ENCODE measurements around the gene ZNF436.

The ZNF436 gene

GRCh38 chr1:23366598-23366997 is 3.0 kb downstream of the ZNF436 start:
- no peak for DNase-seq (ENCODE audit: low read depth, low spot score)

GRCh38 chr1:23366146-23366545 is 3.5 kb downstream of the ZNF436 start:
- no peak for DNase-seq (ENCODE audit: low read depth, low spot score)

- DNase-seq (ENCODE audit: low read depth, low spot score), result no peak
These were observed 7.4 kb downstream of the ZNF436 start for GRCh38 chr1:23362218-23362713.

- DNase-seq (ENCODE audit: low read depth, low spot score), result no peak
These were observed 11.2 kb downstream of the ZNF436 start for GRCh38 chr1:23358310-23358875.

- no peak for DNase-seq (ENCODE audit: low read depth, low spot score)
These were observed 12.3 kb downstream of the ZNF436 start for GRCh38 chr1:23357138-23357908.

GRCh38 chr1:23356471-23357137 is 13.0 kb downstream of the ZNF436 start:
- no peak for DNase-seq (ENCODE audit: low read depth, low spot score)

- no peak for DNase-seq (ENCODE audit: low read depth, low spot score)
These were observed 15.4 kb downstream of the ZNF436 start for GRCh38 chr1:23354245-23354644.

- no peak for DNase-seq (ENCODE audit: low read depth, low spot score)
These were observed 17.4 kb downstream of the ZNF436 start for GRCh38 chr1:23352096-23352695.

- DNase-seq (ENCODE audit: low read depth, low spot score), result no peak
These were observed 23.7 kb downstream of the ZNF436 start for GRCh38 chr1:23345920-23346319.

GRCh38 chr1:23344987-23345472 is 24.6 kb downstream of the ZNF436 start:
- no peak for DNase-seq (ENCODE audit: low read depth, low spot score)

- DNase-seq (ENCODE audit: low read depth, low spot score), result peak; percentile 100
These were observed 25.3 kb downstream of the ZNF436 start, which contains the start of gene HNRNPR for GRCh38 chr1:23344111-23344986. Gene HNRNPR, minus strand, starts transcription at chr1:23344284. Its CDS starts 3,276 bp downstream, at chr1:23341008.

- peak; percentile 73 for DNase-seq (ENCODE audit: low read depth, low spot score)
These were observed 26.2 kb downstream of the ZNF436 start for GRCh38 chr1:23343221-23344110.

GRCh38 chr1:23341931-23342692 is 27.5 kb downstream of the ZNF436 start:
- peak; percentile 18 for DNase-seq (ENCODE audit: low read depth, low spot score)

- no peak for DNase-seq (ENCODE audit: low read depth, low spot score)
These were observed 30.0 kb downstream of the ZNF436 start for GRCh38 chr1:23339632-23340031.

GRCh38 chr1:23337869-23338268 is 31.8 kb downstream of the ZNF436 start:
- DNase-seq (ENCODE audit: low read depth, low spot score), result no peak

- DNase-seq (ENCODE audit: low read depth, low spot score), result no peak
These were observed 37.9 kb downstream of the ZNF436 start for GRCh38 chr1:23331713-23332112.

- no peak for DNase-seq (ENCODE audit: low read depth, low spot score)
These were observed 38.8 kb downstream of the ZNF436 start for GRCh38 chr1:23330846-23331245.

- DNase-seq (ENCODE audit: low read depth, low spot score), result no peak
These were observed 44.2 kb downstream of the ZNF436 start for GRCh38 chr1:23325393-23325792.

GRCh38 chr1:23322770-23323169 is 46.9 kb downstream of the ZNF436 start:
- DNase-seq (ENCODE audit: low read depth, low spot score), result no peak
